Measurements from ENCODE around the gene PLA2G4A. TPM values are rescaled to one million over a fixed set of nuclear protein-coding genes. Genes with fewer than 3 reads are reported as not detected.

PLA2G4A gene
- polyA plus RNA-seq, 1 donor from 2014 or later: not detected

DNA sequence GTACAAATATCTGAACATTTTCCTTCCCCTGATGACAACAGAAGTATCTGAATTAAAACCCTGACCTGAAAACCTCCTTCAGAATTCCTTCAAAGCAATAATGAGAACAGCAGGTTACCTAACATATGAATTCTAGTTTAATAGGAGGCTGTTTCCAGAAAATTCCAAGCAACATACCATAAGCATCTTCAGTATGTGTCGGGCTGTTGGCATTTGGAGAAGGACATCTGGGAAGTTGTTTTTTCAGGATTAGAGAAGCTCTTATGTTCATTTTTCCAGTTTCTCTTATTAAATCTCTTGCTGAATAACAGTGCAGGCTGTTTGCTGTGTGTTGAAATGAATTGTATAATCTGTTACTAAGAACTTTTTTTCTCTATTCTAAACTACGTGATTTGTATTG, 101.5 kb downstream of the PLA2G4A start:
- Histone ChIP-seq H3F3A (ENCODE audit: insufficient read depth, low read length, poor library complexity, severe bottlenecking) (no peaks in the 10 kb centered on the region), H3K9me2 (ENCODE audit: insufficient read depth, low read length) (no peaks in the 10 kb centered on the region), H3K36me3 (ENCODE audit: insufficient read depth, low read length) (no peaks in the 10 kb centered on the region), H3K27ac (ENCODE audit: low read length) (no peak overlapping the region), H3K9ac (ENCODE audit: low read length) (no peak overlapping the region), H3K27me3 (ENCODE audit: insufficient read depth, low read depth, low read length) (no peaks in the 10 kb centered on the region), H3K4me3 (ENCODE audit: low read length) (no peak overlapping the region), H3K9me3 (ENCODE audit: low read length) (no peaks in the 10 kb centered on the region), H4K20me1 (ENCODE audit: insufficient read depth) (no peaks in the 10 kb centered on the region), H3K4me2 (ENCODE audit: low read length) (no peak overlapping the region), H3K79me2 (replicated peaks; ENCODE audit: insufficient read depth, low read length) (no peaks in the 10 kb centered on the region), H2AFZ (ENCODE audit: low read depth, low read length) (no peak overlapping the region)
- TF ChIP-seq EZH2 (IDR thresholded peaks at IDR 0.05; ENCODE audit: borderline replicate concordance, insufficient read depth, low read length, poor library complexity, severe bottlenecking): no peak
- TF ChIP-seq EP300 (conservative IDR thresholded peaks at IDR 0.05; ENCODE audit: poor library complexity, severe bottlenecking): no peak
- TF ChIP-seq TAF1 (IDR thresholded peaks at IDR 0.05; ENCODE audit: low read depth): no peak
- TF ChIP-seq, protein P1, sequence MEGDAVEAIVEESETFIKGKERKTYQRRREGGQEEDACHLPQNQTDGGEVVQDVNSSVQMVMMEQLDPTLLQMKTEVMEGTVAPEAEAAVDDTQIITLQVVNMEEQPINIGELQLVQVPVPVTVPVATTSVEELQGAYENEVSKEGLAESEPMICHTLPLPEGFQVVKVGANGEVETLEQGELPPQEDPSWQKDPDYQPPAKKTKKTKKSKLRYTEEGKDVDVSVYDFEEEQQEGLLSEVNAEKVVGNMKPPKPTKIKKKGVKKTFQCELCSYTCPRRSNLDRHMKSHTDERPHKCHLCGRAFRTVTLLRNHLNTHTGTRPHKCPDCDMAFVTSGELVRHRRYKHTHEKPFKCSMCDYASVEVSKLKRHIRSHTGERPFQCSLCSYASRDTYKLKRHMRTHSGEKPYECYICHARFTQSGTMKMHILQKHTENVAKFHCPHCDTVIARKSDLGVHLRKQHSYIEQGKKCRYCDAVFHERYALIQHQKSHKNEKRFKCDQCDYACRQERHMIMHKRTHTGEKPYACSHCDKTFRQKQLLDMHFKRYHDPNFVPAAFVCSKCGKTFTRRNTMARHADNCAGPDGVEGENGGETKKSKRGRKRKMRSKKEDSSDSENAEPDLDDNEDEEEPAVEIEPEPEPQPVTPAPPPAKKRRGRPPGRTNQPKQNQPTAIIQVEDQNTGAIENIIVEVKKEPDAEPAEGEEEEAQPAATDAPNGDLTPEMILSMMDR (IDR thresholded peaks at IDR 0.05; ENCODE audit: poor library complexity, severe bottlenecking): no peak
- TF ChIP-seq POLR2AphosphoS5 (IDR thresholded peaks at IDR 0.05): no peak
- TF ChIP-seq, protein P2, sequence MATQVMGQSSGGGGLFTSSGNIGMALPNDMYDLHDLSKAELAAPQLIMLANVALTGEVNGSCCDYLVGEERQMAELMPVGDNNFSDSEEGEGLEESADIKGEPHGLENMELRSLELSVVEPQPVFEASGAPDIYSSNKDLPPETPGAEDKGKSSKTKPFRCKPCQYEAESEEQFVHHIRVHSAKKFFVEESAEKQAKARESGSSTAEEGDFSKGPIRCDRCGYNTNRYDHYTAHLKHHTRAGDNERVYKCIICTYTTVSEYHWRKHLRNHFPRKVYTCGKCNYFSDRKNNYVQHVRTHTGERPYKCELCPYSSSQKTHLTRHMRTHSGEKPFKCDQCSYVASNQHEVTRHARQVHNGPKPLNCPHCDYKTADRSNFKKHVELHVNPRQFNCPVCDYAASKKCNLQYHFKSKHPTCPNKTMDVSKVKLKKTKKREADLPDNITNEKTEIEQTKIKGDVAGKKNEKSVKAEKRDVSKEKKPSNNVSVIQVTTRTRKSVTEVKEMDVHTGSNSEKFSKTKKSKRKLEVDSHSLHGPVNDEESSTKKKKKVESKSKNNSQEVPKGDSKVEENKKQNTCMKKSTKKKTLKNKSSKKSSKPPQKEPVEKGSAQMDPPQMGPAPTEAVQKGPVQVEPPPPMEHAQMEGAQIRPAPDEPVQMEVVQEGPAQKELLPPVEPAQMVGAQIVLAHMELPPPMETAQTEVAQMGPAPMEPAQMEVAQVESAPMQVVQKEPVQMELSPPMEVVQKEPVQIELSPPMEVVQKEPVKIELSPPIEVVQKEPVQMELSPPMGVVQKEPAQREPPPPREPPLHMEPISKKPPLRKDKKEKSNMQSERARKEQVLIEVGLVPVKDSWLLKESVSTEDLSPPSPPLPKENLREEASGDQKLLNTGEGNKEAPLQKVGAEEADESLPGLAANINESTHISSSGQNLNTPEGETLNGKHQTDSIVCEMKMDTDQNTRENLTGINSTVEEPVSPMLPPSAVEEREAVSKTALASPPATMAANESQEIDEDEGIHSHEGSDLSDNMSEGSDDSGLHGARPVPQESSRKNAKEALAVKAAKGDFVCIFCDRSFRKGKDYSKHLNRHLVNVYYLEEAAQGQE (IDR thresholded peaks at IDR 0.05; ENCODE audit: borderline replicate concordance): no peak
- no peak for TF ChIP-seq MXI1 (conservative IDR thresholded peaks at IDR 0.05; ENCODE audit: poor library complexity, severe bottlenecking)
- TF ChIP-seq SMC3 (conservative IDR thresholded peaks at IDR 0.05; ENCODE audit: poor library complexity): no peak
- no peak for TF ChIP-seq RAD21 (conservative IDR thresholded peaks at IDR 0.05)

DNA sequence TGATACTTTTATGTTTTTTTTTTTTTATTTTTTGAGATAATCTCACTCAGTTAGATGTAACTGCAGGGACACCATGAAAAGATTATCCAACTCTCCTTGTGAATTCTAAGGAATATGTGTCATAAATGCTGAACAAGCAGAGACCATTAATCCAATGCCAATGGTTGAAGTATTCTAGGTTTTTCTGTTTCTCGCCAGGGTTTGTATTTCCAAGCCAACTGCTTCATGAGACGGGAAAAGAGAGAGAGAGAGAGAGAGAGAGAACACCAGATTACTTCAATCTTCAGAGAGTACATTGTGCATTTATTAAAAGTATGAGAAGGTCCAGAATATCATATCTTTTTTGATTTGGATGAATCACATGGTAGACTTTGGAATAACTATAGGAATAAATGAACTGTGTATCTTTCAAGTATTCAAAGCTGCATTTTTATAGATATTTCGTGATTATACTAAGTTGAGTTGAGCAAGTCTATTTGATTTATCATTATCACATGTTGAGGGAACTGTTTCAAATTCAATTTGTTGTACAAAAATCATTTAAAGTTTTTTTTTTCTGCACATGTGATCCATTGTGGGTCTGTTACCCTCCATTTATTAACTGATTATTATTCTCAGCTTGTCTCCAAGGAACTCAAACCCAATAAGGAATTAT, 108.4 kb downstream of the PLA2G4A start:
- Histone ChIP-seq H3K9ac (ENCODE audit: low read length) (no peak overlapping the region), H3K9me3 (ENCODE audit: low read length) (no peaks in the 10 kb centered on the region), H3K79me2 (replicated peaks; ENCODE audit: insufficient read depth, low read length) (no peaks in the 10 kb centered on the region), H3K4me3 (ENCODE audit: low read length) (no peak overlapping the region), H3K4me2 (ENCODE audit: low read length) (no peak overlapping the region), H3K27ac (ENCODE audit: low read length) (no peak overlapping the region), H3K27me3 (ENCODE audit: insufficient read depth, low read depth, low read length) (no peaks in the 10 kb centered on the region), H3K9me2 (ENCODE audit: insufficient read depth, low read length) (no peaks in the 10 kb centered on the region), H3F3A (ENCODE audit: insufficient read depth, low read length, poor library complexity, severe bottlenecking) (no peaks in the 10 kb centered on the region), H4K20me1 (ENCODE audit: insufficient read depth) (no peaks in the 10 kb centered on the region), H3K36me3 (ENCODE audit: insufficient read depth, low read length) (no peaks in the 10 kb centered on the region), H2AFZ (ENCODE audit: low read depth, low read length) (no peak overlapping the region)
- TF ChIP-seq EZH2 (IDR thresholded peaks at IDR 0.05; ENCODE audit: borderline replicate concordance, insufficient read depth, low read length, poor library complexity, severe bottlenecking): no peak
- TF ChIP-seq, protein P2 (IDR thresholded peaks at IDR 0.05; ENCODE audit: borderline replicate concordance): no peak
- no peak for TF ChIP-seq TAF1 (IDR thresholded peaks at IDR 0.05; ENCODE audit: low read depth)
- no peak for TF ChIP-seq MXI1 (conservative IDR thresholded peaks at IDR 0.05; ENCODE audit: poor library complexity, severe bottlenecking)

Measured in neural cell (in vitro differentiated cells).